MM.1S (cell line): Measurements from ENCODE around the gene PTPRD.

Experiments used
- CTCF ChIP-seq: fragments of 300-600 bp; sonication (generic); IDR thresholded peaks from 2 replicates; pipeline ENCODE4 v1.5.1; 2016; ENCODE audit warnings: antibody characterized with exemption, low read length, mixed read lengths
- EZH2 ChIP-seq: fragments of 300-600 bp; sonication (generic); optimal IDR thresholded peaks from 2 replicates; pipeline ENCODE3; 2017; ENCODE audit warnings: low read depth, mild to moderate bottlenecking, antibody characterized with exemption, low read length, mixed read lengths

DNA sequence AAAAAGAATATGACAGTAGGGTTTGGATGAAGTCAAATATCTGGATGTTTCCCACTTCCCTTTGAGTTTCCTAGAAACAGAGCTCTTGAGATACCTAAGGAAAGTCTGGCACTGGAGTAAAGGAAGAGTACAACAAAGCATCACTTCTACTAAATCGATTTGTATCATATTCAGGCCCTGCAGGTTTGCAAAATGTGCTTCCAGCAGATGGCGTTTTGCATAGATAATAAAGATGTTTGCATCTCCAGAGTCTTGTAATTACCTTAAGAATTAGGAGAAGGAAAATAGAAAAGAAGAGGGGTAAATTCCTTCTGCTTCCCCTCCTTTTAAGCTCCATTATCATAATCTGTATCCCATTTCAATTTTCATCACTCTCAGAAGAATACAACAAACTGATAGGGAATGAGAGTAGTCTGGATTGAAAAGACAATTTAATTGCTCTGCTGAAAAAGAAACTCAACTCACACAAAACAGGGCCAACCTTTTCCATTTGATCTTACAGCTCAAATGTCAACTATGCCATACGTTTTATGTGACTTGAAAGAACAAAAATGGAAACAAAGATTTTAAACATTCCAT is 380.4 kb downstream of the PTPRD start:
- no peak for TF ChIP-seq EZH2
- peak; percentile 21 for TF ChIP-seq CTCF
